GM10248 (cell line): ENCODE results near the gene ADGRV1.

Experiments used
- CTCF ChIA-PET: fragments of 300-600 bp; sonication (Branson Sonifier 250); formaldehyde crosslinking; extraction: SDS; loops from one replicate; lab custom pipeline; 2021; ENCODE audit warnings: antibody characterized with exemption; lab: Yijun Ruan, JAX
- POLR2A ChIA-PET: fragments of 350-650 bp; sonication (Branson Sonifier 250); formaldehyde crosslinking; extraction: SDS; loops from one replicate; lab custom pipeline; 2020; ENCODE audit warnings: antibody characterized with exemption; lab: Yijun Ruan, JAX
- DNase-seq: peaks from one replicate; pipeline ENCODE4 v3.0.0; 2012; ENCODE audit errors: extremely low spot score
- TF ChIP-seq, protein P1 (sequence below): IDR thresholded peaks from 2 replicates; pipeline ENCODE4 v1.5.1; 2012; ENCODE audit warnings: mild to moderate bottlenecking, low read depth; ENCODE audit errors: extremely low read depth, missing control alignments, control extremely low read depth

ADGRV1 gene, protein sequence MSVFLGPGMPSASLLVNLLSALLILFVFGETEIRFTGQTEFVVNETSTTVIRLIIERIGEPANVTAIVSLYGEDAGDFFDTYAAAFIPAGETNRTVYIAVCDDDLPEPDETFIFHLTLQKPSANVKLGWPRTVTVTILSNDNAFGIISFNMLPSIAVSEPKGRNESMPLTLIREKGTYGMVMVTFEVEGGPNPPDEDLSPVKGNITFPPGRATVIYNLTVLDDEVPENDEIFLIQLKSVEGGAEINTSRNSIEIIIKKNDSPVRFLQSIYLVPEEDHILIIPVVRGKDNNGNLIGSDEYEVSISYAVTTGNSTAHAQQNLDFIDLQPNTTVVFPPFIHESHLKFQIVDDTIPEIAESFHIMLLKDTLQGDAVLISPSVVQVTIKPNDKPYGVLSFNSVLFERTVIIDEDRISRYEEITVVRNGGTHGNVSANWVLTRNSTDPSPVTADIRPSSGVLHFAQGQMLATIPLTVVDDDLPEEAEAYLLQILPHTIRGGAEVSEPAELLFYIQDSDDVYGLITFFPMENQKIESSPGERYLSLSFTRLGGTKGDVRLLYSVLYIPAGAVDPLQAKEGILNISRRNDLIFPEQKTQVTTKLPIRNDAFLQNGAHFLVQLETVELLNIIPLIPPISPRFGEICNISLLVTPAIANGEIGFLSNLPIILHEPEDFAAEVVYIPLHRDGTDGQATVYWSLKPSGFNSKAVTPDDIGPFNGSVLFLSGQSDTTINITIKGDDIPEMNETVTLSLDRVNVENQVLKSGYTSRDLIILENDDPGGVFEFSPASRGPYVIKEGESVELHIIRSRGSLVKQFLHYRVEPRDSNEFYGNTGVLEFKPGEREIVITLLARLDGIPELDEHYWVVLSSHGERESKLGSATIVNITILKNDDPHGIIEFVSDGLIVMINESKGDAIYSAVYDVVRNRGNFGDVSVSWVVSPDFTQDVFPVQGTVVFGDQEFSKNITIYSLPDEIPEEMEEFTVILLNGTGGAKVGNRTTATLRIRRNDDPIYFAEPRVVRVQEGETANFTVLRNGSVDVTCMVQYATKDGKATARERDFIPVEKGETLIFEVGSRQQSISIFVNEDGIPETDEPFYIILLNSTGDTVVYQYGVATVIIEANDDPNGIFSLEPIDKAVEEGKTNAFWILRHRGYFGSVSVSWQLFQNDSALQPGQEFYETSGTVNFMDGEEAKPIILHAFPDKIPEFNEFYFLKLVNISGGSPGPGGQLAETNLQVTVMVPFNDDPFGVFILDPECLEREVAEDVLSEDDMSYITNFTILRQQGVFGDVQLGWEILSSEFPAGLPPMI (N-terminal part only)

DNA sequence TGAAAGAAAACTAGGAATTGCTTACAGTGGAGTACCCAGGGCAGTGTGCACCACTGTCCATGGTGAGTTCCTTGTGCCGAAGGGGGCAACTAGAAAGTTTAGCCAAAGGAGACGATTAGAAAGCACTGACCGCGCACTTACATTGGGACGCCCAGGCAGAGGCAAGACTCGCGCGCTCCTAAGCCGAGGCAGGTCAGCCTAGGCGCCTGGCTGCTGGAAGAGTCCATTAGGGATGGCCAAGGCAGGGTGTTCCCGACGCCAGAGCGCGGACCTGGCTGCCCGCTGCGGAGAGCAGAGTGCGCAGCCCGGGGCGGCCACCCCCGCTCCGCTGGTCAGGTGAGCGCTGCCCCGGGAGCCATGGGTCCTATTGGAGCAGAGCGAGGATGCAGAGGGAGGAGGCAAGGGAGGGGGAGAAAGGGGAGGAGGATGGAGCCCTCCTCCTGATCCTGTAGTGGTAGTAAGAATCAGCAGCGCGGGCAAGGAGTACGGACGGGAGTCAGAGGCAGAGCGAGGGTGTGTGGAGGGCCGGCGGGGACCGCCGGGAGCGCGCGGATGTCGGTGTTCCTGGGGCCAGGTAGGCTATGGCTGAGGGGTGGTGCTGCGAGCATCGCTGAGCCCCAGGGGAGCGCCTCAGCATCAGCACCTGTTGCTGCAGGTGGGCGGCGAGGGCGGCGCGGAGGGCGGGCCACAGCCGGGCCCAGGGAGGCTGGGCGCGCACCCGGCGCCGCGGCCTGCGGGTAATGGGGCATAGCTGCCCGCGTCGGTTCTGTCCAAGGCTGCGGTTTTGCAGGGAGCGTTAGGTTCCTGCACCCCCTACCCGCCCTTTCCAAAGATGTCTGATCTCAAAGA lies at the start of gene ADGRV1:
Gene ADGRV1, plus strand, starts transcription at position 454 of the 849 bp plus-strand sequence. Its CDS starts 99 bp downstream, at position 553.
- TF ChIP-seq, protein P1, sequence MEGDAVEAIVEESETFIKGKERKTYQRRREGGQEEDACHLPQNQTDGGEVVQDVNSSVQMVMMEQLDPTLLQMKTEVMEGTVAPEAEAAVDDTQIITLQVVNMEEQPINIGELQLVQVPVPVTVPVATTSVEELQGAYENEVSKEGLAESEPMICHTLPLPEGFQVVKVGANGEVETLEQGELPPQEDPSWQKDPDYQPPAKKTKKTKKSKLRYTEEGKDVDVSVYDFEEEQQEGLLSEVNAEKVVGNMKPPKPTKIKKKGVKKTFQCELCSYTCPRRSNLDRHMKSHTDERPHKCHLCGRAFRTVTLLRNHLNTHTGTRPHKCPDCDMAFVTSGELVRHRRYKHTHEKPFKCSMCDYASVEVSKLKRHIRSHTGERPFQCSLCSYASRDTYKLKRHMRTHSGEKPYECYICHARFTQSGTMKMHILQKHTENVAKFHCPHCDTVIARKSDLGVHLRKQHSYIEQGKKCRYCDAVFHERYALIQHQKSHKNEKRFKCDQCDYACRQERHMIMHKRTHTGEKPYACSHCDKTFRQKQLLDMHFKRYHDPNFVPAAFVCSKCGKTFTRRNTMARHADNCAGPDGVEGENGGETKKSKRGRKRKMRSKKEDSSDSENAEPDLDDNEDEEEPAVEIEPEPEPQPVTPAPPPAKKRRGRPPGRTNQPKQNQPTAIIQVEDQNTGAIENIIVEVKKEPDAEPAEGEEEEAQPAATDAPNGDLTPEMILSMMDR = no peak
- CTCF ChIA-PET = interaction anchor here (1.5 to 1.6 kb wide), 2 partner anchors 28 to 225 kb away, joined by 4 to 5 read pairs; partner anchors contain the start of gene LYSMD3
- peak; percentile 26 for DNase-seq
- POLR2A ChIA-PET = no interaction called here

DNA sequence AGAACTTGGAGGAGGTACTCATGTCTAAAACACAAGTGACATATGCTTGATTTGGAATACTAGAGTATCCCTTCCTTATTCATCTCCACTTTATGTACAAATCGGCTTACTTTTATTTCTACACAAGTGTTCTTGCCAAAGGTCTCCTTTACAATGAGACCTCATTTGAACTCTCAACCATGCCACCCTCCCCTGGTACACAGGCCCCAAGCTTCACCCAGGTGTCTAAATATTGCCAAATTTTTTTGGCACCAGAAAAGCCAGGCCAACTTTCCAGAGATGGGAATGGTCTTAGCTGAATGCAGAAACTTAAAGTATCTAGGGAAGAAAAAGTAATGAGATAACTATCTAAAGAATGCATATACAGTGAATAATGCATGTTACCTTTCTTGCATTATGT lies 48.2 kb upstream of the ADGRV1 start:
- DNase-seq = no peak
- TF ChIP-seq, protein P1 = no peak
- CTCF ChIA-PET = interaction anchor here (0.9 kb wide), 1 partner anchor 11 kb away, joined by 3 read pairs; no protein-coding TSS in a partner anchor
- POLR2A ChIA-PET = interaction anchor here (0.7 kb wide), 1 partner anchor 32 kb away, joined by 3 read pairs; no protein-coding TSS in a partner anchor

DNA sequence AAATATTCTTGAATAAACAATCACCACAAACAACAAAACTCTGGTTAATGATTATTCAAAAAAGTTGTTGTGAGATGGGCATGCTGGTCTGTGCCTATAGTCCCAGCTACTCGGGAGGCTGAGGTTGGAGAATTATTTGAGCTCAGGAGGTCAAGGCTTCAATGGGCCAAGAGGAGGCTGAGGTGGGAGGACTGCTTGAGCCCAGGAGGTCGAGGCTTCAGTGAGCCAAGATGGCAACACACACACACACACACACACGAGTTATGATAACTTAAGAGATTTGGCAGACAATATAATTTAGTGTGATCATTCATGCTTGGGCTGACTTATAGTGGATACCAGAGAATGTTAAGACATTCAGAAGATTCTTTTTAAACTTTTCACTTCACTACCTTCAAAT lies 44.1 kb upstream of the ADGRV1 start:
- no peak for DNase-seq
- ChIA-PET CTCF (interaction anchor here (1.2 kb wide), 1 partner anchor 11 kb away, joined by 3 read pairs; no protein-coding TSS in a partner anchor), POLR2A (no interaction called here)
- TF ChIP-seq, protein P1 = no peak

DNA sequence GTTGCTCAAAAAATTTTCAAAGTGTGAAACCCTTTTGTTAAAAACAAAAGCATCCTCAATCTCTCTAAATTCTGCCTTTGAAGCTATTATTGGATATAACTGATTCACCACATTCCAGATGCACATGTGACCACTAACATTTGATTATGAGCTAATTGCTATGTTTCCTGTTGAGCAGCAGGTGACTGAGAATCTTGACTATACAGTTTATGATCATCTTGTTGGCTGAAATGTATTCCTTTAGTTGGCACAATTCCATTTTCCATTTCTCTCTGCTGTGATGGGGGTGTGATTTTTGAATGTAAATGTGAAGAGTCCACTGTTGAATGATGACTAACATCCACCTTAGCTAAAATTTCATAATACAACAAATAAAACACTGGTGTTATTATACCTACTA lies 39.9 kb upstream of the ADGRV1 start:
- ChIA-PET CTCF (interaction anchor here (0.9 to 1.6 kb wide), 5 partner anchors 11 to 79 kb away, joined by 3 to 6 read pairs (median 4); partner anchors contain the start of gene LYSMD3), POLR2A (no interaction called here)
- TF ChIP-seq, protein P1 = no peak
- DNase-seq = no peak

DNA sequence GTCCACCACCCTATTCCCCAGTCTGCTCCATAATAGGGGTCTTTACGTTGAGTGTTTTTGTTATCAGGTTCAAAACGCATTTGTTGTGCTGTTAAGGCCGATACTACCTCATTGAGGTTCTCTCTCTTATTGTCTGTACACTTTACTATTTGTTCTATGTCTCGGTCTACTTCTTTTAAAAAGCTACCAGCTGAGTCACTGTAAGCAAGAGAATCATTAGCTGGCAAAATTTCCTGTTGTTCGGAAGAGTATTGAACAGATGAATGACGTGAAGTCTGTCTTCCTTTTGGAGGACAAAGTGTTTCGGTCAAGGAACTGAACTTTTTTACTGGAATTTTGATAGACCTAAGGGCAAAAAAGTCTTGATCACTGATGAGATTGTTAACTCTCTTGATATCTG lies 39.5 kb upstream of the ADGRV1 start:
- TF ChIP-seq, protein P1 = no peak
- CTCF ChIA-PET = interaction anchor here (0.9 to 1.6 kb wide), 5 partner anchors 11 to 80 kb away, joined by 3 to 6 read pairs (median 4); partner anchors contain the start of gene LYSMD3
- DNase-seq = no peak
- POLR2A ChIA-PET = no interaction called here
